Progenitor cell of endocrine pancreas (in vitro differentiated cells): ENCODE data around the gene NPAS2. TPM values are rescaled to one million over a fixed set of nuclear protein-coding genes. Genes with fewer than 3 reads are reported as not detected.

Source experiments
- DNase-seq: peaks from one replicate; pipeline ENCODE4 v3.0.0; 2021; ENCODE audit warnings: low spot score; ENCODE audit not compliant: unreplicated experiment
- H3K27ac Mint-ChIP-seq: 2 replicates; pipeline ENCODE4 v1.8.0; 2021; ENCODE audit warnings: mild to moderate bottlenecking, moderate library complexity, mixed read lengths
- H3K27me3 Mint-ChIP-seq: 2 replicates; pipeline ENCODE4 v1.8.0; 2021; ENCODE audit warnings: mixed read lengths
- H3K36me3 Mint-ChIP-seq: 2 replicates; pipeline ENCODE4 v1.8.0; 2022; ENCODE audit warnings: mixed read lengths; ENCODE audit not compliant: insufficient read depth
- H3K4me1 Mint-ChIP-seq: 2 replicates; pipeline ENCODE4 v1.8.0; 2021; ENCODE audit warnings: low read depth, mixed read lengths
- H3K4me3 Mint-ChIP-seq: 2 replicates; pipeline ENCODE4 v1.8.0; 2021; ENCODE audit warnings: low read depth, mild to moderate bottlenecking, moderate library complexity, mixed read lengths
- H3K9me3 Mint-ChIP-seq: 2 replicates; pipeline ENCODE4 v1.8.0; 2021; ENCODE audit warnings: low read depth, mixed read lengths
- total RNA-seq: library from RNA; stranded (reverse); gene quantifications from 2 replicates; pipeline ENCODE4 v1.2.1, GENCODE V29; 2021
- TF ChIP-seq, protein P1 (sequence below): fragments of 200-600 bp; sonication (generic); IDR thresholded peaks from one replicate; pipeline ENCODE4 v1.5.0; 2021; ENCODE audit warnings: antibody characterized with exemption, mild to moderate bottlenecking; ENCODE audit not compliant: unreplicated experiment

The NPAS2 gene
- total RNA-seq, 1 donor from 2014 or later = 0.84 TPM

DNA sequence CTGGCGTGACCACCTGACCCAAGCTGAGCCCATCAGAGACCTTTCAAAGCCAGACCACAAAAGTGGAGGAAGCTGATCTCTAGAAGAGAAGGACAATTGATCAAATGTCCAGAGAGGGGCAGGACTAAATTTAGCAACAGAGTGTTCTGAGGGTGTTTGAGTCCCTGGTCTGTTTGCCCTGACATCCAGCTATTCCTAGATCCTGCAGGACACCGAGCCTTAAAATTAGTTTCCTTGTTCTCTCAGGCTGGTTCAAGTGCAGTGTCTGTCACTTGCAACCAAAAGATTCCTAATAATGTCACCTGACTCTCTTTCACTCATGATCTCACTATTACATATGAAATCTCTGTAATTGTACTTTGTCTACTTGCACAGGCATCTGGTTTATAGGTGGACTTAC lies 33.0 kb upstream of the NPAS2 start:
- H3K27ac Mint-ChIP-seq = no peak overlapping the region
- DNase-seq = no peak
- TF ChIP-seq, protein P1, sequence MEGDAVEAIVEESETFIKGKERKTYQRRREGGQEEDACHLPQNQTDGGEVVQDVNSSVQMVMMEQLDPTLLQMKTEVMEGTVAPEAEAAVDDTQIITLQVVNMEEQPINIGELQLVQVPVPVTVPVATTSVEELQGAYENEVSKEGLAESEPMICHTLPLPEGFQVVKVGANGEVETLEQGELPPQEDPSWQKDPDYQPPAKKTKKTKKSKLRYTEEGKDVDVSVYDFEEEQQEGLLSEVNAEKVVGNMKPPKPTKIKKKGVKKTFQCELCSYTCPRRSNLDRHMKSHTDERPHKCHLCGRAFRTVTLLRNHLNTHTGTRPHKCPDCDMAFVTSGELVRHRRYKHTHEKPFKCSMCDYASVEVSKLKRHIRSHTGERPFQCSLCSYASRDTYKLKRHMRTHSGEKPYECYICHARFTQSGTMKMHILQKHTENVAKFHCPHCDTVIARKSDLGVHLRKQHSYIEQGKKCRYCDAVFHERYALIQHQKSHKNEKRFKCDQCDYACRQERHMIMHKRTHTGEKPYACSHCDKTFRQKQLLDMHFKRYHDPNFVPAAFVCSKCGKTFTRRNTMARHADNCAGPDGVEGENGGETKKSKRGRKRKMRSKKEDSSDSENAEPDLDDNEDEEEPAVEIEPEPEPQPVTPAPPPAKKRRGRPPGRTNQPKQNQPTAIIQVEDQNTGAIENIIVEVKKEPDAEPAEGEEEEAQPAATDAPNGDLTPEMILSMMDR = no peak

DNA sequence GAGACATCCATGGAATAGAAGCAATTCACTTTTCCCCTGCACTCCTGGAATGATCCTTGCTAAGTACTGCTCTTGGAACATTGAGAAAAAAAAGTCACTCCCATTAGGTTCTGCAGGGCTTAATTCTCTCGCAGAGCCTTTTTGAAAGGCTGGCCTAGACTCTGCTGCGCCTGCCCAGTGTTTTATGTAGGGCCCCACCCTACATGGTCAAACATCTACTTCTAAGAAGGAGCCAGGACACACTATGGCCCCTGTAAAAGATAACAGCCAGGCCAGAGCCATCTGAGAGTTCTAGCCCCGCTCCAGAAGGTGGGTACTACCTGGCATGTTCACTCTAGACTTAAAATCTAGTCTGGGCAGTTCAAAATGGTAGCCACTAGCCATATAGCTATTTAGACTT lies 30.6 kb upstream of the NPAS2 start:
- H3K36me3 Mint-ChIP-seq = no peaks in the 10 kb centered on the region
- peaks cover 4% of the 10 kb centered on the region for H3K4me1 Mint-ChIP-seq
- no peaks in the 10 kb centered on the region for H3K9me3 Mint-ChIP-seq
- TF ChIP-seq, protein P1 = no peak
- DNase-seq = no peak
- no peak overlapping the region for H3K27ac Mint-ChIP-seq
- no peak overlapping the region for H3K4me3 Mint-ChIP-seq
- no peaks in the 10 kb centered on the region for H3K27me3 Mint-ChIP-seq

More for the DNA sequence above, 33.0 kb upstream of the NPAS2 start:
- no peaks in the 10 kb centered on the region for H3K9me3 Mint-ChIP-seq
- H3K36me3 Mint-ChIP-seq = no peaks in the 10 kb centered on the region
- no peak overlapping the region for H3K4me3 Mint-ChIP-seq
- H3K4me1 Mint-ChIP-seq = peaks cover 8% of the 10 kb centered on the region
- H3K27me3 Mint-ChIP-seq = no peaks in the 10 kb centered on the region

DNA sequence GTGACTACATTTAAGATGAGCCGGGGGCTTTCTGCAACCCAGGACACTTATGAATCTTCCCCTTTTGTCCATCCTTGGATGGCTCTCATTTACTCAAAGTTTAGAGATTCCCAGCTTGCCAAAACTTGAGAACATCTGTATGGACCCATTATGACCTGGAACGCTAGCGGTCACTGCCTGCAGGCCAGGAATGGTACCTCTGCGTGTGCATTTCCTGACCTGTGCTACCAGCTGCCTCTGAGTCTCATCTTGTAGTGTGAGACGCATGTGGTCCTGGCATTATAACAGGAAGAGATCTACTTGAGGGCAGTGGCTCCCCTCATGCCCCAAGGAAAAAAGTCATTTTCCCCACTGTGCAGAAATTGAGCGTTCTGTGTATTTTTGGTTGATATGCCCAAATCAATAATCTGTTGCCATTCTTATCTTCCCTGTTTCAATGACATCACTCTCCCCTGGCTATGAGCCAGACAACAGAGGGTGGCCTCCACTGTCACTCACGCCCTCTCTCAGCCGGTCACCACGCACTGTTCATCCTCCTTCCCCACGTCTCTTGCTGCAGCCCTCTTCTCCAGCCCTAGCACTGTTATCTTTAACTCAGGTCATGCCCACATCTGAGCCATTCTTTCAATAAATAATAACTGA lies 28.5 kb upstream of the NPAS2 start:
- H3K9me3 Mint-ChIP-seq = no peaks in the 10 kb centered on the region
- peaks cover 4% of the 10 kb centered on the region for H3K4me1 Mint-ChIP-seq
- no peak overlapping the region for H3K4me3 Mint-ChIP-seq
- peaks cover under 1% of the 10 kb centered on the region for H3K27me3 Mint-ChIP-seq
- H3K36me3 Mint-ChIP-seq = no peaks in the 10 kb centered on the region
- DNase-seq = no peak
- TF ChIP-seq, protein P1 = no peak
- no peak overlapping the region for H3K27ac Mint-ChIP-seq

DNA sequence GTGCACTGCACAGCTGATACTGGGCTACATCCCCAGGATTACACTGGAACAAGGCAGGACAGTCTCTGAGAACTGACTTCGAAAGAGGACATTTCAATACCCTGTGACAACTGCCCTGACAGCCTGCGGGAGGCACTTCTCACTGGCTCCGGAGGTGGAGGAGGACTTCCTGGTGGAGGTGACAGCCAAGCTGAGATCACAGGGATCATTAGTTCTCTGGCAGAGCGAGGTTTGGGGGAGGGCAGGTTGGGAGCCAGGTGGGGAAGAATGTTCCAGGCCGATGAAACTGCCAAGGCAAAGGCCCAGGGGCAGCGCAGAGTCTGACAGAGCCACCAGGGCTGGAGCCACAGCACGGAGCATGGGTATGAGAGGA lies 28.0 kb upstream of the NPAS2 start:
- DNase-seq = no peak
- no peaks in the 10 kb centered on the region for H3K36me3 Mint-ChIP-seq
- H3K27me3 Mint-ChIP-seq = peaks cover 5% of the 10 kb centered on the region
- H3K4me1 Mint-ChIP-seq = peaks cover 9% of the 10 kb centered on the region
- H3K4me3 Mint-ChIP-seq = no peak overlapping the region
- H3K27ac Mint-ChIP-seq = no peak overlapping the region
- H3K9me3 Mint-ChIP-seq = no peaks in the 10 kb centered on the region
- TF ChIP-seq, protein P1 = no peak

DNA sequence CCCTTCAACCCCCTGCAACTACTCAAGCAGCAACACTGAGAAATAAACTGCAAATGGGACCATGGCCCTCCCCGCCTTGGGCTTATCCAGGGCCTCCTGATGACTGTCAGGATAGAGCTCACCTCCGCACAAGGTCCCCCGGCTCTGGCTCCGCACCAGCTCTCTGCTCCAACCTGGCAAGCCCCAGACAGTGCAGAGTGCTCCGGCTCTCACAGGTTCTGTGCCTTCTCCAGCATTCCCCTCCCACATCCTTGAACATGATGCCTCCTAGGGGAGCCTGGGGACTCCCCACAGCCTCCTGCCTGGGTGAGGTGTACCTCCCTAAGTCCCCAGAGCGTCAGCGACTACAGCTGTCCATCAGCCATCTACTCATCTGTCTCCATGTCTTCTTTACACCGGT lies 26.7 kb upstream of the NPAS2 start:
- TF ChIP-seq, protein P1 = no peak
- peaks cover 8% of the 10 kb centered on the region for H3K27me3 Mint-ChIP-seq
- H3K4me3 Mint-ChIP-seq = no peak overlapping the region
- H3K4me1 Mint-ChIP-seq = peaks cover 9% of the 10 kb centered on the region
- H3K36me3 Mint-ChIP-seq = no peaks in the 10 kb centered on the region
- H3K9me3 Mint-ChIP-seq = no peaks in the 10 kb centered on the region
- no peak for DNase-seq
- H3K27ac Mint-ChIP-seq = no peak overlapping the region
